ENCODE data around the gene CEMIP. TPM values are rescaled to one million over a fixed set of nuclear protein-coding genes. Genes with fewer than 3 reads are reported as not detected.

Gene CEMIP
- total RNA-seq, 1 donor from 2014 or later: not detected

DNA sequence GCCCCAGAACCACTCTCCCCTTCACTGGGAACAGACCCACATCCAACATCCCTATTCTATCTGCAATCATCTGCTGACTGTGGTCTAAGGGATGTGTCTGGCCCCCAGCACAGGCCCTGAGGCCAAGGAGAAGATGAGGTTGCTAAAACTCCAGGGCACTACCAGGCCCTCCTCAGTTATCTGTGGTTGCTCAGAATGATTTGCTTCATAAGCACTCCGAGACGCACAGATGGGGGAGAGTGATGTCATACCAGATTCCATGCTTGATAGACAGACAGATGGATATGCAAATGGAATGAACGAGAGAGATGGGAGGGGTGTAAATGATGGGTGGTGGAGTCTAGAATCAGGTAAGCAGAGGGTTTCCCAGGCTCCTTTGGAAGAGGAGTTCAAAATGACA is 57.8 kb downstream of the CEMIP start:
- Mint-ChIP-seq H3K27ac (no peak overlapping the region), H3K9me3 (peaks cover 2% of the 10 kb centered on the region), H3K4me3 (no peak overlapping the region), H3K27me3 (ENCODE audit: insufficient read depth, low read depth) (peaks cover 7% of the 10 kb centered on the region), H3K4me1 (peaks cover 11% of the 10 kb centered on the region), H3K36me3 (no peaks in the 10 kb centered on the region)
- no peaks in the 10 kb centered on the region for H3K27me3 ChIP-seq
- no peaks in the 10 kb centered on the region for H4K20me1 ChIP-seq (ENCODE audit: low read depth)
- H3K4me1 ChIP-seq: peaks cover 3% of the 10 kb centered on the region
- H3K9ac ChIP-seq: no peak overlapping the region
- no peak for TF ChIP-seq EZH2 (IDR thresholded peaks at IDR 0.05)
- no peak for TF ChIP-seq EZH2phosphoT487 (IDR thresholded peaks at IDR 0.05)
- TF ChIP-seq, protein P1, sequence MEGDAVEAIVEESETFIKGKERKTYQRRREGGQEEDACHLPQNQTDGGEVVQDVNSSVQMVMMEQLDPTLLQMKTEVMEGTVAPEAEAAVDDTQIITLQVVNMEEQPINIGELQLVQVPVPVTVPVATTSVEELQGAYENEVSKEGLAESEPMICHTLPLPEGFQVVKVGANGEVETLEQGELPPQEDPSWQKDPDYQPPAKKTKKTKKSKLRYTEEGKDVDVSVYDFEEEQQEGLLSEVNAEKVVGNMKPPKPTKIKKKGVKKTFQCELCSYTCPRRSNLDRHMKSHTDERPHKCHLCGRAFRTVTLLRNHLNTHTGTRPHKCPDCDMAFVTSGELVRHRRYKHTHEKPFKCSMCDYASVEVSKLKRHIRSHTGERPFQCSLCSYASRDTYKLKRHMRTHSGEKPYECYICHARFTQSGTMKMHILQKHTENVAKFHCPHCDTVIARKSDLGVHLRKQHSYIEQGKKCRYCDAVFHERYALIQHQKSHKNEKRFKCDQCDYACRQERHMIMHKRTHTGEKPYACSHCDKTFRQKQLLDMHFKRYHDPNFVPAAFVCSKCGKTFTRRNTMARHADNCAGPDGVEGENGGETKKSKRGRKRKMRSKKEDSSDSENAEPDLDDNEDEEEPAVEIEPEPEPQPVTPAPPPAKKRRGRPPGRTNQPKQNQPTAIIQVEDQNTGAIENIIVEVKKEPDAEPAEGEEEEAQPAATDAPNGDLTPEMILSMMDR (IDR thresholded peaks at IDR 0.05): no peak
- no peaks in the 10 kb centered on the region for H3K36me3 ChIP-seq
- no peaks in the 10 kb centered on the region for H3K79me2 ChIP-seq (ENCODE audit: low read depth)
- DNase-seq (ENCODE audit: low spot score): no peak
- no peak overlapping the region for H3K4me3 ChIP-seq
- no peak overlapping the region for H3K4me2 ChIP-seq
- H3F3A ChIP-seq (ENCODE audit: low read depth): no peaks in the 10 kb centered on the region
- H3K9me3 ChIP-seq (ENCODE audit: low read depth): no peaks in the 10 kb centered on the region
- no peak overlapping the region for H2AFZ ChIP-seq (replicated peaks)
- H3K27ac ChIP-seq: no peak overlapping the region

DNA sequence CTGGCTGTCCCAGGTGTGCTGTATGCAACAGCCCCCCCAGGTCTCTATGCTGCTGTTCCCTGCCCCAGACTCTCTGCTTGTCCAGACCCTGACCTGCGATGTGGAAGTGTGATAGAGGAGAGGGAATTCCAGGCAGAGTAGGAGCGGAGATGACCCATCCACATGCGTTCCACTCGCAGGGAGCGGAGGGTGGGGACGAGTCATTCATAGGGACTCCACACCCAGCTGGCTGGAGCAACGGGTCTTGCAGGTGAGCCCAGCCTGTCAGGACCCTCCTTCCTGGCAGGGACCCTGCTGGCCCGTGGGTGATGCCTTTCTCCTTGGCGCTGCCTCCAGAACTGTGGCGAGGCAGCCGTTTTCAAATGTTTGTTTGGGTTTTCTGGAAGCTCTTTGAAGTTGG is 58.8 kb downstream of the CEMIP start:
- Histone ChIP-seq H3K27ac (no peak overlapping the region), H3K9me3 (ENCODE audit: low read depth) (no peaks in the 10 kb centered on the region), H3K9ac (no peak overlapping the region), H2AFZ (replicated peaks) (no peak overlapping the region), H3K27me3 (no peaks in the 10 kb centered on the region), H3F3A (ENCODE audit: low read depth) (no peaks in the 10 kb centered on the region), H3K4me2 (no peak overlapping the region), H3K4me3 (no peak overlapping the region), H3K36me3 (no peaks in the 10 kb centered on the region), H3K79me2 (ENCODE audit: low read depth) (no peaks in the 10 kb centered on the region), H3K4me1 (peaks cover 3% of the 10 kb centered on the region), H4K20me1 (ENCODE audit: low read depth) (no peaks in the 10 kb centered on the region)
- no peak for DNase-seq (ENCODE audit: low spot score)
- Mint-ChIP-seq H3K36me3 (no peaks in the 10 kb centered on the region), H3K27me3 (ENCODE audit: insufficient read depth, low read depth) (peaks cover 10% of the 10 kb centered on the region), H3K9me3 (peaks cover 2% of the 10 kb centered on the region), H3K27ac (no peak overlapping the region), H3K4me3 (no peak overlapping the region), H3K4me1 (peaks cover 11% of the 10 kb centered on the region)
- TF ChIP-seq EZH2 (IDR thresholded peaks at IDR 0.05): no peak
- TF ChIP-seq, protein P1 (IDR thresholded peaks at IDR 0.05): no peak
- TF ChIP-seq EZH2phosphoT487 (IDR thresholded peaks at IDR 0.05): no peak

DNA sequence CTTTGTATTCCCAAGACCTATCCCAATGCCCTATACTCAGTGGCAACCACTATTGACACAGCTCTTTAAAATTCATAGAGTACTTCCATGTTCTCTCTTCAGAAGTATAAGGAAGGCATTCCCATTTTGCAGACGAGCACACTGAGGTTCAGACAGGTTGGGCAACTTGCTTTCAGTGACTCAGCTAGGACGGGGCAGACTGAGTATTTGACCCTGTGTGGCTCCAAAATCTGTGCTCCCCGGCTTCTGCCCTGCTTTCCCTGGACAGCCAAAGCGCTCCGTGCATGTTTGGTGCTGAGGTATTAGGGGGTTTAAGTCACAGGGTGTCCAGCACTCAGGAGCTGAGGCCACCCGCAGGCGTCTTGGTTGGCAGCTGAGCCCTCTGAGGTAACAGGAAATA is 59.5 kb downstream of the CEMIP start:
- H3K36me3 Mint-ChIP-seq: no peaks in the 10 kb centered on the region
- H3K9me3 Mint-ChIP-seq: peaks cover 2% of the 10 kb centered on the region
- Histone ChIP-seq H4K20me1 (ENCODE audit: low read depth) (no peaks in the 10 kb centered on the region), H3F3A (ENCODE audit: low read depth) (no peaks in the 10 kb centered on the region), H3K27ac (no peak overlapping the region), H3K79me2 (ENCODE audit: low read depth) (no peaks in the 10 kb centered on the region), H3K9ac (no peak overlapping the region), H3K4me1 (peaks cover 3% of the 10 kb centered on the region), H3K27me3 (no peaks in the 10 kb centered on the region), H3K36me3 (no peaks in the 10 kb centered on the region), H3K9me3 (ENCODE audit: low read depth) (no peaks in the 10 kb centered on the region), H2AFZ (replicated peaks) (no peak overlapping the region), H3K4me3 (no peak overlapping the region), H3K4me2 (no peak overlapping the region)
- peaks cover 11% of the 10 kb centered on the region for H3K4me1 Mint-ChIP-seq
- no peak for TF ChIP-seq EZH2phosphoT487 (IDR thresholded peaks at IDR 0.05)
- TF ChIP-seq, protein P1 (IDR thresholded peaks at IDR 0.05): no peak
- TF ChIP-seq EZH2 (IDR thresholded peaks at IDR 0.05): no peak
- peaks cover 6% of the 10 kb centered on the region for H3K27me3 Mint-ChIP-seq (ENCODE audit: insufficient read depth, low read depth)
- no peak overlapping the region for H3K4me3 Mint-ChIP-seq
- peak overlapping the region; percentile 5 for H3K27ac Mint-ChIP-seq
- DNase-seq (ENCODE audit: low spot score): no peak

All from neural progenitor cell (in vitro differentiated cells).